Fibroblast of villous mesenchyme (primary cell): ENCODE results near the gene PKIB. TPM values are rescaled to one million over a fixed set of nuclear protein-coding genes. Genes with fewer than 3 reads are reported as not detected.

Experiments
- DNase-seq: peaks from one replicate; pipeline ENCODE4 v3.0.0-alpha.2; 2010; ENCODE audit warnings: low read depth
- H3K4me3 ChIP-seq: 2 replicates; pipeline ENCODE4 v1.5.1; 2011; ENCODE audit warnings: low read depth, mild to moderate bottlenecking, low read length
- CTCF ChIP-seq: IDR thresholded peaks from 2 replicates; pipeline ENCODE4 v1.5.1; 2012; ENCODE audit warnings: low read depth, mild to moderate bottlenecking, low read length; ENCODE audit not compliant: insufficient read depth
- total RNA-seq: library from RNA; depleted of rRNA; stranded (reverse); fragments of >200 nt; gene quantifications from 2 replicates; pipeline ENCODE4 v1.2.3, GENCODE V29; 2012

Gene PKIB
- total RNA-seq, 1 donor = 13.8 TPM

GRCh38 chr6:122671251-122671650, 61.0 kb downstream of the PKIB start:
- no peak overlapping the region for H3K4me3 ChIP-seq
- no peak for TF ChIP-seq CTCF
- DNase-seq = no peak

GRCh38 chr6:122673343-122673961, 63.2 kb downstream of the PKIB start:
- H3K4me3 ChIP-seq = no peak overlapping the region
- no peak for TF ChIP-seq CTCF
- DNase-seq = peak; percentile 70

- no peak for DNase-seq
- no peak overlapping the region for H3K4me3 ChIP-seq
- no peak for TF ChIP-seq CTCF
Measured at GRCh38 chr6:122676146-122676545, 65.9 kb downstream of the PKIB start.

GRCh38 chr6:122676688-122677087, 66.5 kb downstream of the PKIB start:
- no peak for TF ChIP-seq CTCF
- DNase-seq = no peak
- no peak overlapping the region for H3K4me3 ChIP-seq

GRCh38 chr6:122677406-122677805, 67.2 kb downstream of the PKIB start:
- no peak for DNase-seq
- no peak for TF ChIP-seq CTCF
- no peak overlapping the region for H3K4me3 ChIP-seq

GRCh38 chr6:122678841-122679240, 68.6 kb downstream of the PKIB start:
- no peak overlapping the region for H3K4me3 ChIP-seq
- TF ChIP-seq CTCF = no peak
- DNase-seq = no peak

- no peak overlapping the region for H3K4me3 ChIP-seq
- no peak for TF ChIP-seq CTCF
- DNase-seq = no peak
Measured at GRCh38 chr6:122681705-122682104, 71.5 kb downstream of the PKIB start.
